Endothelial cell of umbilical vein (primary cell): ENCODE data around the gene SVOP. TPM values are rescaled to one million over a fixed set of nuclear protein-coding genes. Genes with fewer than 3 reads are reported as not detected.

ENCODE experiments used
- BruUV-seq: library from RNA; stranded (reverse); fragments of 400-500 nt; replicated peaks from 2 replicates; lab custom pipeline; 2021; lab: Mats Ljungman, UMichigan
- CTCF ChIA-PET: fragments of 300-600, 350-600 bp; sonication (Branson Sonifier 250); formaldehyde crosslinking; loops from one replicate; lab custom pipeline; 2021; ENCODE audit warnings: antibody characterized with exemption, inconsistent platforms; lab: Charles Lee
- POLR2A ChIA-PET: fragments of 300-600, 350-600 bp; sonication (Branson Sonifier 250); formaldehyde crosslinking; loops from one replicate; lab custom pipeline; 2021; ENCODE audit warnings: antibody characterized with exemption, inconsistent platforms; lab: Charles Lee
- DNase-seq: peaks from one replicate; pipeline ENCODE4 v3.0.0-alpha.2; 2011; ENCODE audit warnings: low read depth, low spot score
- FAIRE-seq: peaks from 2 replicates; lab custom pipeline; 2011; peaks lifted over from hg19 to GRCh38; lab: Jason Lieb, UNC
- H2AFZ ChIP-seq: 2 replicates; pipeline ENCODE4 v1.6.0; 2012; ENCODE audit warnings: low read depth, low read length, control low read depth, inconsistent platforms
- H3K27ac ChIP-seq: 2 replicates; pipeline ENCODE4 v1.5.1; 2011; ENCODE audit warnings: low read depth, mild to moderate bottlenecking, control low read depth, low read length, moderate library complexity; ENCODE audit not compliant: insufficient read depth
- H3K27me3 ChIP-seq, 2 experiments: 2 replicates each; pipeline versions ENCODE4 v1.6.0 to v1.6.1; 2011; ENCODE audit warnings: low read length in 2 of 2, mixed read lengths in 1 of 2; ENCODE audit not compliant: control insufficient read depth in 2 of 2, insufficient read depth in 2 of 2
- H3K36me3 ChIP-seq, 2 experiments: 2 replicates in 1 of 2; 3 replicates in 1 of 2; pipeline ENCODE4 v1.5.1; 2011; ENCODE audit warnings: low read length in 2 of 2, mild to moderate bottlenecking in 1 of 2, moderate library complexity in 1 of 2; ENCODE audit not compliant: control insufficient read depth in 2 of 2, insufficient read depth in 2 of 2; ENCODE audit errors: extremely low read depth in 1 of 2
- H3K4me1 ChIP-seq: 3 replicates; pipeline ENCODE4 v1.5.1; 2011; ENCODE audit warnings: mild to moderate bottlenecking, low read length; ENCODE audit not compliant: control insufficient read depth, insufficient read depth; ENCODE audit errors: extremely low read depth
- H3K4me2 ChIP-seq: 2 replicates; pipeline ENCODE4 v1.6.1; 2011; ENCODE audit warnings: low read length, control low read depth, mixed read lengths; ENCODE audit not compliant: insufficient read depth
- H3K4me3 ChIP-seq, 3 experiments: fragments of 200-600 bp in 1 of 3; sonication (generic), shearing (Covaris generic) in 1 of 3; replicated peaks in 1 of 3; 2 replicates each; pipeline ENCODE4 v1.5.1; 2011 to 2016; ENCODE audit warnings: control low read depth in 3 of 3, low read length in 3 of 3, mild to moderate bottlenecking in 2 of 3, inconsistent platforms in 1 of 3, low read depth in 1 of 3, moderate library complexity in 1 of 3; ENCODE audit not compliant: insufficient read depth in 1 of 3
- H3K79me2 ChIP-seq: 2 replicates; pipeline ENCODE4 v1.6.0; 2012; ENCODE audit warnings: low read length, inconsistent platforms; ENCODE audit not compliant: control insufficient read depth, insufficient read depth
- H3K9ac ChIP-seq: replicated peaks from 2 replicates; pipeline ENCODE3; 2011; ENCODE audit warnings: low read length, control low read depth; ENCODE audit not compliant: insufficient read depth; ENCODE audit errors: extremely low read depth
- H3K9me1 ChIP-seq: replicated peaks from 3 replicates; pipeline ENCODE4 v1.6.0; 2011; ENCODE audit warnings: mild to moderate bottlenecking, low read length; ENCODE audit not compliant: control insufficient read depth, insufficient read depth; ENCODE audit errors: extremely low read depth
- H3K9me3 ChIP-seq: replicated peaks from 2 replicates; pipeline ENCODE4 v1.5.1; 2012; ENCODE audit warnings: low read length, inconsistent platforms; ENCODE audit not compliant: control insufficient read depth, insufficient read depth
- H4K20me1 ChIP-seq: replicated peaks from 2 replicates; pipeline ENCODE3; 2011; ENCODE audit warnings: mild to moderate bottlenecking, low read length; ENCODE audit not compliant: control insufficient read depth, insufficient read depth; ENCODE audit errors: extremely low read depth
- CTCF ChIP-seq, 2 donors: IDR thresholded peaks; 1 replicate in 1 of 2; 2 replicates in 1 of 2; pipeline ENCODE4 v1.5.1; 2011; ENCODE audit warnings: low read length in 2 of 2, mild to moderate bottlenecking in 2 of 2, moderate library complexity in 2 of 2, control low read depth in 1 of 2, inconsistent platforms in 1 of 2, low read depth in 1 of 2; ENCODE audit not compliant: insufficient read depth in 1 of 2; ENCODE audit errors: extremely low read depth in 1 of 2
- EZH2 ChIP-seq: IDR thresholded peaks from 2 replicates; pipeline ENCODE4 v1.6.1; 2012; ENCODE audit warnings: borderline replicate concordance, low read depth, mild to moderate bottlenecking, moderate library complexity, low read length, inconsistent platforms; ENCODE audit not compliant: severe bottlenecking
- FOS ChIP-seq: IDR thresholded peaks from 2 replicates; pipeline ENCODE4 v1.6.1; 2011; ENCODE audit warnings: mild to moderate bottlenecking, low read length, moderate library complexity, borderline replicate concordance; ENCODE audit not compliant: insufficient read depth
- GATA2 ChIP-seq: IDR thresholded peaks from 2 replicates; pipeline ENCODE4 v1.7.0; 2011; ENCODE audit warnings: low read depth, mild to moderate bottlenecking, moderate library complexity, mixed read lengths, low read length; ENCODE audit not compliant: insufficient read length, insufficient read depth
- JUN ChIP-seq: IDR thresholded peaks from 2 replicates; pipeline ENCODE4 v1.6.1; 2011; ENCODE audit warnings: borderline replicate concordance, low read depth; ENCODE audit not compliant: insufficient read length, insufficient read depth
- MAX ChIP-seq: IDR thresholded peaks from 2 replicates; pipeline ENCODE4 v1.6.1; 2011; ENCODE audit not compliant: insufficient read depth, insufficient read length
- MYC ChIP-seq: IDR thresholded peaks from one replicate; pipeline ENCODE4 v1.6.1; 2011; ENCODE audit warnings: mild to moderate bottlenecking, low read depth, low read length
- POLR2A ChIP-seq: IDR thresholded peaks from 2 replicates; pipeline ENCODE4 v1.6.1; 2012; ENCODE audit warnings: low read depth, mild to moderate bottlenecking, control low read depth, low read length
- POLR2AphosphoS5 ChIP-seq: IDR thresholded peaks from 2 replicates; pipeline ENCODE4 v1.6.1; 2012; ENCODE audit warnings: low read depth, mild to moderate bottlenecking, control low read depth, low read length, moderate library complexity; ENCODE audit not compliant: insufficient read depth
- dilution Hi-C: fragments of 300-500 bp; cut with MboI; formaldehyde crosslinking; loops from one replicate; pipeline ENCODE4 v1.15.0; 2019; ENCODE audit warnings: low sequenced_read_pairs; ENCODE audit not compliant: extremely low pct_ligation_motif_present
- intact Hi-C: fragments of 100-400 bp; cut with micrococcal nuclease; formaldehyde crosslinking; loops from one replicate; pipeline ENCODE4 v1.10.0; 2022
- polyA plus RNA-seq, 4 experiments: library from polyadenylated mRNA; depleted of rRNA in 3 of 4; stranded (reverse) in 3 of 4; unstranded in 1 of 4; fragments of >200 nt; gene quantifications; 2 replicates each; pipeline versions ENCODE4 v1.2.1 to v1.2.3, GENCODE V29; 2011 to 2012; ENCODE audit warnings: missing spikeins in 1 of 4
- total RNA-seq: library from RNA; stranded (reverse); gene quantifications from 2 replicates; pipeline ENCODE4 v1.2.3, GENCODE V29; 2021

The SVOP gene
- total and polyA plus RNA-seq, 2 donors (not counting 3 experiments of a cell fraction or from before 2014, with no cell fraction given) = not detected

GRCh38 chr12:108915632-108916133 lies 105.2 kb downstream of the SVOP start:
- H3K79me2 ChIP-seq = no peaks in the 10 kb centered on the region
- intact Hi-C loops (no loop called here), dilution Hi-C loops (no loop called here)
- H3K9me1 ChIP-seq = no peaks in the 10 kb centered on the region
- H4K20me1 ChIP-seq = no peaks in the 10 kb centered on the region
- H3K4me3 ChIP-seq = no peak overlapping the region
- no peaks in the 10 kb centered on the region for H3K4me1 ChIP-seq
- no peak for DNase-seq
- no TSS peak for BruUV-seq
- H2AFZ ChIP-seq = no peak overlapping the region
- no peaks in the 10 kb centered on the region for H3K36me3 ChIP-seq
- H3K27me3 ChIP-seq = peaks cover 0 to 1% of the 10 kb centered on the region in 2 experiments
- ChIA-PET POLR2A (no interaction called here), CTCF (no interaction called here)
- H3K9ac ChIP-seq = no peak overlapping the region
- no peak overlapping the region for H3K27ac ChIP-seq
- no peak overlapping the region for H3K4me2 ChIP-seq
- no peak for FAIRE-seq
- no peak for TF ChIP-seq EZH2
- TF ChIP-seq MYC = no peak
- no peak for TF ChIP-seq GATA2
- TF ChIP-seq JUN = no peak
- TF ChIP-seq MAX = no peak
- TF ChIP-seq FOS = no peak
- TF ChIP-seq POLR2AphosphoS5 = no peak
- no peak for TF ChIP-seq CTCF (IDR thresholded peaks at IDR 0.05; ENCODE audit: extremely low read depth in 1 of 2, insufficient read depth in 1 of 2, low read depth in 1 of 2, low read length in 2 of 2)
- no peak for TF ChIP-seq POLR2A
- H3K9me3 ChIP-seq = no peaks in the 10 kb centered on the region
